ENCODE results near the gene MED27.
"Not testable (repeated sequence)": the region's sequence is repeated elsewhere in the genome, so short reads cannot be mapped to it uniquely, and the experiment has no call there.

MED27 gene

GRCh38 chr9:132015866-132016265 lies 63.8 kb downstream of the MED27 start:
- Histone ChIP-seq H3K27me3 (ENCODE audit: insufficient read depth, low read length) (no peaks in the 10 kb centered on the region), H3K4me1 (ENCODE audit: insufficient read depth, low read length) (peaks cover 30% of the 10 kb centered on the region), H3K9ac (ENCODE audit: low read depth, low read length) (no peak overlapping the region), H3K9me3 (ENCODE audit: insufficient read depth, low read depth, low read length) (no peaks in the 10 kb centered on the region), H3K27ac (ENCODE audit: low read depth, low read length) (no peak overlapping the region), H3K4me3 (ENCODE audit: low read length) (no peak overlapping the region), H3K36me3 (ENCODE audit: insufficient read depth, low read length) (no peaks in the 10 kb centered on the region)
- 97% methylated on average over 3 of the region's 3 CpGs for WGBS

GRCh38 chr9:132014218-132014805 lies 65.4 kb downstream of the MED27 start:
- no peak overlapping the region for H3K9ac ChIP-seq (ENCODE audit: low read depth, low read length)
- no peaks in the 10 kb centered on the region for H3K9me3 ChIP-seq (ENCODE audit: insufficient read depth, low read depth, low read length)
- H3K27me3 ChIP-seq (ENCODE audit: insufficient read depth, low read length): no peaks in the 10 kb centered on the region
- H3K4me1 ChIP-seq (ENCODE audit: insufficient read depth, low read length): peaks cover 17% of the 10 kb centered on the region
- H3K4me3 ChIP-seq (ENCODE audit: low read length): no peak overlapping the region
- 89% methylated on average over 3 of the region's 4 CpGs for WGBS
- no peak overlapping the region for H3K27ac ChIP-seq (ENCODE audit: low read depth, low read length)
- H3K36me3 ChIP-seq (ENCODE audit: insufficient read depth, low read length): no peaks in the 10 kb centered on the region

- peaks cover 20% of the 10 kb centered on the region for H3K4me1 ChIP-seq (ENCODE audit: insufficient read depth, low read length)
- H3K4me3 ChIP-seq (ENCODE audit: low read length): no peak overlapping the region
- H3K9me3 ChIP-seq (ENCODE audit: insufficient read depth, low read depth, low read length): no peaks in the 10 kb centered on the region
- H3K27me3 ChIP-seq (ENCODE audit: insufficient read depth, low read length): no peaks in the 10 kb centered on the region
- no peak overlapping the region for H3K9ac ChIP-seq (ENCODE audit: low read depth, low read length)
- H3K27ac ChIP-seq (ENCODE audit: low read depth, low read length): no peak overlapping the region
- no peaks in the 10 kb centered on the region for H3K36me3 ChIP-seq (ENCODE audit: insufficient read depth, low read length)
- WGBS: 92% methylated on average over 7 of the region's 7 CpGs
Observed at GRCh38 chr9:132012704-132013357, 66.8 kb downstream of the MED27 start.

GRCh38 chr9:132011896-132012295 lies 67.8 kb downstream of the MED27 start:
- WGBS: 92% methylated on average over 2 of the region's 3 CpGs
- H3K4me3 ChIP-seq (ENCODE audit: low read length): no peak overlapping the region
- H3K4me1 ChIP-seq (ENCODE audit: insufficient read depth, low read length): peaks cover 28% of the 10 kb centered on the region
- H3K9me3 ChIP-seq (ENCODE audit: insufficient read depth, low read depth, low read length): no peaks in the 10 kb centered on the region
- no peaks in the 10 kb centered on the region for H3K36me3 ChIP-seq (ENCODE audit: insufficient read depth, low read length)
- no peak overlapping the region for H3K27ac ChIP-seq (ENCODE audit: low read depth, low read length)
- no peak overlapping the region for H3K9ac ChIP-seq (ENCODE audit: low read depth, low read length)
- H3K27me3 ChIP-seq (ENCODE audit: insufficient read depth, low read length): no peaks in the 10 kb centered on the region

GRCh38 chr9:132011309-132011708 lies 68.4 kb downstream of the MED27 start:
- Histone ChIP-seq H3K9ac (ENCODE audit: low read depth, low read length) (no peak overlapping the region), H3K36me3 (ENCODE audit: insufficient read depth, low read length) (no peaks in the 10 kb centered on the region), H3K27me3 (ENCODE audit: insufficient read depth, low read length) (no peaks in the 10 kb centered on the region), H3K9me3 (ENCODE audit: insufficient read depth, low read depth, low read length) (no peaks in the 10 kb centered on the region), H3K4me3 (ENCODE audit: low read length) (no peak overlapping the region), H3K27ac (ENCODE audit: low read depth, low read length) (no peak overlapping the region), H3K4me1 (ENCODE audit: insufficient read depth, low read length) (peaks cover 29% of the 10 kb centered on the region)
- 94% methylated on average over 2 of the region's 2 CpGs for WGBS

GRCh38 chr9:132010201-132010600 lies 69.5 kb downstream of the MED27 start:
- not testable (repeated sequence) for H3K36me3 ChIP-seq (ENCODE audit: insufficient read depth, low read length); H3K9ac ChIP-seq (ENCODE audit: low read depth, low read length); H3K27ac ChIP-seq (ENCODE audit: low read depth, low read length); H3K4me3 ChIP-seq (ENCODE audit: low read length); H3K27me3 ChIP-seq (ENCODE audit: insufficient read depth, low read length); H3K9me3 ChIP-seq (ENCODE audit: insufficient read depth, low read depth, low read length)
- WGBS: no CpG with 5 or more reads among the region's 2 CpGs
- H3K4me1 ChIP-seq (ENCODE audit: insufficient read depth, low read length): peaks cover 33% of the 10 kb centered on the region

- H3K9me3 ChIP-seq (ENCODE audit: insufficient read depth, low read depth, low read length): no peaks in the 10 kb centered on the region
- no peak overlapping the region for H3K27ac ChIP-seq (ENCODE audit: low read depth, low read length)
- H3K36me3 ChIP-seq (ENCODE audit: insufficient read depth, low read length): no peaks in the 10 kb centered on the region
- peaks cover 42% of the 10 kb centered on the region for H3K4me1 ChIP-seq (ENCODE audit: insufficient read depth, low read length)
- no peak overlapping the region for H3K9ac ChIP-seq (ENCODE audit: low read depth, low read length)
- WGBS: 91% methylated on average over 12 of the region's 12 CpGs
- H3K27me3 ChIP-seq (ENCODE audit: insufficient read depth, low read length): no peaks in the 10 kb centered on the region
- no peak overlapping the region for H3K4me3 ChIP-seq (ENCODE audit: low read length)
Observed at GRCh38 chr9:132008855-132009812, 70.5 kb downstream of the MED27 start.

GRCh38 chr9:132008184-132008803 lies 71.4 kb downstream of the MED27 start:
- no peak overlapping the region for H3K27ac ChIP-seq (ENCODE audit: low read depth, low read length)
- H3K9me3 ChIP-seq (ENCODE audit: insufficient read depth, low read depth, low read length): no peaks in the 10 kb centered on the region
- H3K4me1 ChIP-seq (ENCODE audit: insufficient read depth, low read length): peaks cover 49% of the 10 kb centered on the region
- H3K36me3 ChIP-seq (ENCODE audit: insufficient read depth, low read length): no peaks in the 10 kb centered on the region
- H3K9ac ChIP-seq (ENCODE audit: low read depth, low read length): no peak overlapping the region
- no peak overlapping the region for H3K4me3 ChIP-seq (ENCODE audit: low read length)
- H3K27me3 ChIP-seq (ENCODE audit: insufficient read depth, low read length): no peaks in the 10 kb centered on the region
- 87% methylated on average over 8 of the region's 8 CpGs for WGBS

- 63% methylated on average over 3 of the region's 5 CpGs for WGBS
- no peaks in the 10 kb centered on the region for H3K27me3 ChIP-seq (ENCODE audit: insufficient read depth, low read length)
- H3K9ac ChIP-seq (ENCODE audit: low read depth, low read length): no peak overlapping the region
- no peak overlapping the region for H3K4me3 ChIP-seq (ENCODE audit: low read length)
- no peaks in the 10 kb centered on the region for H3K36me3 ChIP-seq (ENCODE audit: insufficient read depth, low read length)
- H3K9me3 ChIP-seq (ENCODE audit: insufficient read depth, low read depth, low read length): no peaks in the 10 kb centered on the region
- H3K4me1 ChIP-seq (ENCODE audit: insufficient read depth, low read length): peaks cover 57% of the 10 kb centered on the region
- H3K27ac ChIP-seq (ENCODE audit: low read depth, low read length): no peak overlapping the region; the same call in 1 of the 2 replicates
Observed at GRCh38 chr9:132007371-132008025, 72.2 kb downstream of the MED27 start.

- H3K4me3 ChIP-seq (ENCODE audit: low read length): no peak overlapping the region
- H3K27me3 ChIP-seq (ENCODE audit: insufficient read depth, low read length): no peaks in the 10 kb centered on the region
- no peaks in the 10 kb centered on the region for H3K9me3 ChIP-seq (ENCODE audit: insufficient read depth, low read depth, low read length)
- H3K4me1 ChIP-seq (ENCODE audit: insufficient read depth, low read length): peaks cover 64% of the 10 kb centered on the region
- WGBS: 66% methylated on average over 9 of the region's 9 CpGs
- peak overlapping the region; percentile 66; the same call in 1 of the 2 replicates for H3K27ac ChIP-seq (ENCODE audit: low read depth, low read length)
- no peaks in the 10 kb centered on the region for H3K36me3 ChIP-seq (ENCODE audit: insufficient read depth, low read length)
- peak overlapping the region; percentile 8; the same call in 1 of the 2 replicates for H3K9ac ChIP-seq (ENCODE audit: low read depth, low read length)
Observed at GRCh38 chr9:132006677-132007370, 72.8 kb downstream of the MED27 start.

Data from HUES64 (cell line).